Measurements from ENCODE around the gene KCTD5.
"Not testable (repeated sequence)": the region's sequence is repeated elsewhere in the genome, so short reads cannot be mapped to it uniquely, and the experiment has no call there.

The KCTD5 gene, protein sequence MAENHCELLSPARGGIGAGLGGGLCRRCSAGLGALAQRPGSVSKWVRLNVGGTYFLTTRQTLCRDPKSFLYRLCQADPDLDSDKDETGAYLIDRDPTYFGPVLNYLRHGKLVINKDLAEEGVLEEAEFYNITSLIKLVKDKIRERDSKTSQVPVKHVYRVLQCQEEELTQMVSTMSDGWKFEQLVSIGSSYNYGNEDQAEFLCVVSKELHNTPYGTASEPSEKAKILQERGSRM

GRCh38 chr16:2682209-2683021, at the start of gene KCTD5:
Gene KCTD5 (plus strand): TSS chr16:2682523. CDS start chr16:2682549, 26 bp downstream.
- TF ChIP-seq CTCF (IDR thresholded peaks at IDR 0.05; ENCODE audit: low read depth, low read length, missing control alignments), result no peak
- Histone ChIP-seq H3K36me3 (replicated peaks) (no peaks in the 10 kb centered on the region), H3K4me3 (ENCODE audit: low read depth, low read length) (peak within 1 kb of the TSS; percentile 97), H3K27ac (peak within 1 kb of the TSS; percentile 70), H3K27me3 (replicated peaks) (no peaks in the 10 kb centered on the region)
- DNase-seq, result peak; percentile 90
- in situ Hi-C loops (cut with HindIII; ENCODE audit: low pct_ligation_motif_present, low sequenced_read_pairs), result no loop called here

- DNase-seq; H3K4me3 ChIP-seq (ENCODE audit: low read depth, low read length); in situ Hi-C loops (cut with HindIII; ENCODE audit: low pct_ligation_motif_present, low sequenced_read_pairs); H3K27me3 ChIP-seq (replicated peaks); H3K36me3 ChIP-seq (replicated peaks); H3K27ac ChIP-seq: not testable (repeated sequence)
- TF ChIP-seq CTCF (IDR thresholded peaks at IDR 0.05; ENCODE audit: low read depth, low read length, missing control alignments), result peak; percentile 11
These were observed 43.1 kb upstream of the KCTD5 start for GRCh38 chr16:2639071-2639721.

DNA sequence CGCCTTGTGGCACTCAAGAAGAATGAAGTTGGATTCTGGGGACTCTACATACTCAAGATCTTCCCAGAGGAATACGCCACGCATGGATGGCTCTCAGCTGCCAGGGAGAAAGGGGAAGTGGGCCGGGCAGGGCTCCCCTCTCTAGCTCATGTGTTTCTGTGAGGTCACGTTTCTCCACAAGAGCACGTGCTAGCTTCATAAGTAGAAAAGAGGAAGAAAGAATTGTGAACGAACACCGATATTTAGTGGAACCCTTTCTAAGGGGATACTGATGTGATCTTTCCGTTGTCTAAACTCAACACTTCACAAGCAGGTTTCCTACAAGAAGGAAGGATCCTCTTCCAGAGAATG, 42.6 kb upstream of the KCTD5 start:
- H3K27ac ChIP-seq; in situ Hi-C loops (cut with HindIII; ENCODE audit: low pct_ligation_motif_present, low sequenced_read_pairs); H3K4me3 ChIP-seq (ENCODE audit: low read depth, low read length); H3K27me3 ChIP-seq (replicated peaks); DNase-seq; H3K36me3 ChIP-seq (replicated peaks): not testable (repeated sequence)

DNA sequence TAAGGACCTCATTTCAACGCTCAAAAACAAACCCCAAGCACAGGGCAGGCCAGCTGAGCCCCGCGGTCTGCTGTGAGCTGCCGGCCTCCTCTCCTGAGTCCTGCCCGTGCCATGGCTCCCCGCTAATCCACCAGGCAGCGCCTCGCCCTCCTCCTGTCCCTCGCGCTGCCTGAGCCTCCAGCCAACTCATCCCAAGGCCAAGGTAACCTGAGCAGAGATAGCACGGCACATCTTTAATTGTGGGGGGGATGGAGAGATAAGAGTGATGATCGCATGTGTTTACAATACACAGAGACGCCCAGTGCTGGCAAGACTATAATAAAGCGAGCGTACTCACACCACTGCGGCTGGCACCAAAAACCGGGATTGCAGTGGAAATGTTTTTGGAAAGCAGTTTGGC, 39.8 kb upstream of the KCTD5 start:
- H3K27me3 ChIP-seq (replicated peaks); in situ Hi-C loops (cut with HindIII; ENCODE audit: low pct_ligation_motif_present, low sequenced_read_pairs); H3K27ac ChIP-seq; H3K36me3 ChIP-seq (replicated peaks); DNase-seq; H3K4me3 ChIP-seq (ENCODE audit: low read depth, low read length): not testable (repeated sequence)

GRCh38 chr16:2644754-2645453, 37.4 kb upstream of the KCTD5 start:
- H3K36me3 ChIP-seq (replicated peaks); in situ Hi-C loops (cut with HindIII; ENCODE audit: low pct_ligation_motif_present, low sequenced_read_pairs); DNase-seq; H3K27me3 ChIP-seq (replicated peaks); H3K27ac ChIP-seq; H3K4me3 ChIP-seq (ENCODE audit: low read depth, low read length): not testable (repeated sequence)

GRCh38 chr16:2651268-2651871, 31.0 kb upstream of the KCTD5 start:
- in situ Hi-C loops (cut with HindIII; ENCODE audit: low pct_ligation_motif_present, low sequenced_read_pairs); H3K4me3 ChIP-seq (ENCODE audit: low read depth, low read length); H3K27me3 ChIP-seq (replicated peaks); H3K36me3 ChIP-seq (replicated peaks); H3K27ac ChIP-seq; DNase-seq: not testable (repeated sequence)

DNA sequence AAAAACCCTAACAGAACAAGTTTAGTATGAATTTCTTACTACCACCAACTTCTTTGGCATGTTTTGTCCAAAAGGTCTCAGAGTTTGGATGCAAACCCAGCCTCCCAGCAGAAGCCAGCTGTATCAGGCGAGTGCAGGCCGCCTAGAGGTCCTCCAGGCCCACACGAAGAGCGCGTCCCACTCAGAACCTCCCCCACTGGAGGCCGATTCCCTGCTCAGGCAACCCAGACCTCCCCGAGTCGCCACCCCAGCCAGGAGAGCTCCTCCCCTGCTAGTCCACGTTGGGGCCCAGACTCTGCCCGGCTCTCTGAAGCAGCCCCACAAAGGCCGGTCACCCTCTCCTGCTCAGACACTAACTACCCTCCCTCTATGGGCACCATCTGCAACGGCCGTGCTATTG, 28.4 kb upstream of the KCTD5 start:
- DNase-seq; H3K4me3 ChIP-seq (ENCODE audit: low read depth, low read length); in situ Hi-C loops (cut with HindIII; ENCODE audit: low pct_ligation_motif_present, low sequenced_read_pairs); H3K27me3 ChIP-seq (replicated peaks); H3K27ac ChIP-seq; H3K36me3 ChIP-seq (replicated peaks): not testable (repeated sequence)

DNA sequence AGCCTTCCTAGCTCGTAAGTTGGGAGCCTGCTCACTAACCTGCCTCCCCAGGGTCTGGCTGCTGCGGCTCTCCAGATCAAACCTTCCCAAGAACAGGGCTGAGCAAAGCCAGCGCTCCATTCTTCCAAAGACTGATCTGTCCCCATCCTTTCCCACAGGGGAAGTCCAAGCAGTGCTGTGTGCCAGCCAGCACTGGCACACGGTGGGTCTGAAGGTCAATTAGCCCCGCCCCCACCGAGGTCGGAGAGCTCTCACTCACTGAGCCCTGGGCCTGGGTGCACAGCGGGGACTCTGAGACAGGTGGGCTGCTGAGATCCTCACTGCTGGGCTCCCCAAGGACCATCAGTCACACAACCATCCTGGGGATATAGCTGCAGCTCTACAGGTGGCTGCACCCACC, 27.4 kb upstream of the KCTD5 start:
- H3K36me3 ChIP-seq (replicated peaks); H3K4me3 ChIP-seq (ENCODE audit: low read depth, low read length); DNase-seq; H3K27me3 ChIP-seq (replicated peaks); H3K27ac ChIP-seq; in situ Hi-C loops (cut with HindIII; ENCODE audit: low pct_ligation_motif_present, low sequenced_read_pairs): not testable (repeated sequence)
